A673 (cell line): ENCODE measurements around the gene STK38L.

Experiments
- EZH2 ChIP-seq: fragments of 200-600 bp; sonication (generic); IDR thresholded peaks from 2 replicates; pipeline ENCODE4 v1.6.1; 2017; ENCODE audit warnings: borderline replicate concordance, low read depth, mild to moderate bottlenecking, mixed read lengths, antibody characterized with exemption, low read length; ENCODE audit not compliant: poor library complexity, severe bottlenecking
- TF ChIP-seq, protein P1 (sequence below): fragments of 300-800, 200-600 bp; sonication (generic); conservative IDR thresholded peaks from 2 replicates; pipeline ENCODE4 v1.5.1; 2017; ENCODE audit warnings: low read depth, mild to moderate bottlenecking, antibody characterized with exemption, low read length, moderate library complexity, mixed read lengths

DNA sequence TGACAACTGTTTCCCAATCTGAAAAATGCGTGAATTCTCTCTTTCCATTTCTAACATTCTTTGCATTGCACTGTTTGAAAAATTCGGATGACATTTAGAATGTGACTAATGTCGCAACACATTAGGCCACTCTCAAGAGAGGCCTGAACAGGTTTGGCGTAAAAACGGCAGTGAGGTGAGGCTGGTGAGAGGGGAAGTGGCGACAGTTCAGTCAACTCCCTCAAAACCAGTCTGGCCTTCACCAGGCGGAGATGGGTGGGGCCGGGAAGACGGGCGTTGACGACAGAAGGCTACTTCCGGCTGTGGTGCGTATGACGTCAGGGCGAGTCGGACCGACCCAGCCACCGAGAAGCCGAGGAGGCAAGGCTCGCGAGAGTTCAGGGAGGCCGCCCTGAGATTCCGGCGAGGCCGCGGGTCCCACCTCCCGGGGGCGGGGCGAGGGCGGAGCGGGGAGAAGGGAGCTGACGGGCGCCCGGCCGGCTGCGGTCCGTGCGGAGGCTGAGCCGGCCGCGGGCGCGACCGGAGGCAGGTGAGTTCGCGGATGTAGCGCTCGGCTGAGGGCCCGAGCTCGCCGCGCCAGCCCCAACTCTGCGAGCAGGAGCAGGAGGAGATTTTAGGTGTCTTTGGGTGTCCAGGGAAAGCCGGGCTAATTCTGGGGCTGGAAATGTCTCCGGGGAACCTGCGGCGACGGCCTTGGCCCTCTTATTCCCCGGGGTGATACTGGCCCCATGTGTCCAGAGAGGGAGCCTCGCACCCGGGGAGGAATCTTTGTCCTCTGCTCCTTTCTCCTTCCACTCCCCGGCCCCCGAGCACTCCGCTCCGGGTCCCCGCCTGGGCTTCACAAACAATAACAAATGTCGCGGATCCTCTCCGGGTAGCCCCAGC is at the start of gene STK38L:
- TF ChIP-seq, protein P1, sequence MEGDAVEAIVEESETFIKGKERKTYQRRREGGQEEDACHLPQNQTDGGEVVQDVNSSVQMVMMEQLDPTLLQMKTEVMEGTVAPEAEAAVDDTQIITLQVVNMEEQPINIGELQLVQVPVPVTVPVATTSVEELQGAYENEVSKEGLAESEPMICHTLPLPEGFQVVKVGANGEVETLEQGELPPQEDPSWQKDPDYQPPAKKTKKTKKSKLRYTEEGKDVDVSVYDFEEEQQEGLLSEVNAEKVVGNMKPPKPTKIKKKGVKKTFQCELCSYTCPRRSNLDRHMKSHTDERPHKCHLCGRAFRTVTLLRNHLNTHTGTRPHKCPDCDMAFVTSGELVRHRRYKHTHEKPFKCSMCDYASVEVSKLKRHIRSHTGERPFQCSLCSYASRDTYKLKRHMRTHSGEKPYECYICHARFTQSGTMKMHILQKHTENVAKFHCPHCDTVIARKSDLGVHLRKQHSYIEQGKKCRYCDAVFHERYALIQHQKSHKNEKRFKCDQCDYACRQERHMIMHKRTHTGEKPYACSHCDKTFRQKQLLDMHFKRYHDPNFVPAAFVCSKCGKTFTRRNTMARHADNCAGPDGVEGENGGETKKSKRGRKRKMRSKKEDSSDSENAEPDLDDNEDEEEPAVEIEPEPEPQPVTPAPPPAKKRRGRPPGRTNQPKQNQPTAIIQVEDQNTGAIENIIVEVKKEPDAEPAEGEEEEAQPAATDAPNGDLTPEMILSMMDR = no peak
- no peak for TF ChIP-seq EZH2
